PFSK-1 (cell line): Measurements from ENCODE around the gene CCDC86.

Experiments used
- FOXP2 ChIP-seq: optimal IDR thresholded peaks from 2 replicates; pipeline ENCODE3; 2011; ENCODE audit warnings: borderline replicate concordance, control low read depth, inconsistent platforms; ENCODE audit not compliant: insufficient read depth; ENCODE audit errors: extremely low read length, extremely low read depth
- POLR2AphosphoS5 ChIP-seq: IDR thresholded peaks from 2 replicates; pipeline ENCODE4 v1.6.1; 2012; ENCODE audit warnings: low read depth, mild to moderate bottlenecking, control low read depth, low read length, moderate library complexity
- REST ChIP-seq, 2 experiments: IDR thresholded peaks; 2 replicates each; pipeline versions ENCODE4 v1.6.1 to v1.8.0; 2011 to 2012; ENCODE audit warnings: low read depth in 2 of 2, low read length in 2 of 2, control low read depth in 1 of 2, inconsistent platforms in 1 of 2, mild to moderate bottlenecking in 1 of 2, moderate library complexity in 1 of 2; ENCODE audit not compliant: insufficient read depth in 1 of 2
- SIN3A ChIP-seq: IDR thresholded peaks from 2 replicates; pipeline ENCODE4 v1.6.1; 2012; ENCODE audit warnings: mild to moderate bottlenecking, low read length, moderate library complexity, borderline replicate concordance; ENCODE audit not compliant: insufficient read depth
- TAF1 ChIP-seq: IDR thresholded peaks from 2 replicates; pipeline ENCODE4 v1.6.1; 2012; ENCODE audit warnings: low read length, control low read depth, borderline replicate concordance; ENCODE audit not compliant: insufficient read depth

Gene CCDC86

GRCh38 chr11:60858236-60858635 lies 16.3 kb downstream of the CCDC86 start:
- TF ChIP-seq SIN3A (no peak), REST (IDR thresholded peaks at IDR 0.05; ENCODE audit: insufficient read depth in 1 of 2, low read depth in 2 of 2, low read length in 2 of 2) (peak; percentile 37 to 52; a peak in 2 of 4 replicates), POLR2AphosphoS5 (no peak), FOXP2 (no peak), TAF1 (no peak)

GRCh38 chr11:60858731-60859464 lies 17.0 kb downstream of the CCDC86 start:
- TF ChIP-seq REST (IDR thresholded peaks at IDR 0.05; ENCODE audit: insufficient read depth in 1 of 2, low read depth in 2 of 2, low read length in 2 of 2), result no peak
- TF ChIP-seq TAF1, result no peak
- no peak for TF ChIP-seq SIN3A
- no peak for TF ChIP-seq POLR2AphosphoS5
- no peak for TF ChIP-seq FOXP2

GRCh38 chr11:60859616-60860250 lies 17.8 kb downstream of the CCDC86 start:
- TF ChIP-seq TAF1, result no peak
- TF ChIP-seq SIN3A, result no peak
- TF ChIP-seq FOXP2, result no peak
- no peak for TF ChIP-seq REST (IDR thresholded peaks at IDR 0.05; ENCODE audit: insufficient read depth in 1 of 2, low read depth in 2 of 2, low read length in 2 of 2)
- TF ChIP-seq POLR2AphosphoS5, result no peak

- TF ChIP-seq FOXP2 (no peak), REST (IDR thresholded peaks at IDR 0.05; ENCODE audit: insufficient read depth in 1 of 2, low read depth in 2 of 2, low read length in 2 of 2) (no peak), TAF1 (no peak), SIN3A (no peak), POLR2AphosphoS5 (no peak)
Observed at GRCh38 chr11:60860943-60861342, 19.0 kb downstream of the CCDC86 start.
